Stomach smooth muscle (tissue), 2 donors: Measurements from ENCODE around the gene HBA2.
"Not testable (repeated sequence)": the region's sequence is repeated elsewhere in the genome, so short reads cannot be mapped to it uniquely, and the experiment has no call there.

Experiments
- H3K27ac ChIP-seq: one replicate; pipeline ENCODE4 v1.7.0; 2013; ENCODE audit warnings: mild to moderate bottlenecking, low read length, inconsistent platforms
- H3K27me3 ChIP-seq, 2 donors: one replicate each; pipeline ENCODE4 v1.7.0; 2013; ENCODE audit warnings: low read length in 2 of 2; ENCODE audit not compliant: insufficient read depth in 2 of 2, control insufficient read depth in 1 of 2
- H3K36me3 ChIP-seq, 2 donors: one replicate each; pipeline ENCODE4 v1.7.0; 2013; ENCODE audit warnings: low read length in 2 of 2; ENCODE audit not compliant: control insufficient read depth in 2 of 2, insufficient read depth in 2 of 2
- H3K4me1 ChIP-seq: one replicate; pipeline ENCODE4 v1.7.0; 2013; ENCODE audit warnings: low read length; ENCODE audit not compliant: control insufficient read depth, insufficient read depth
- H3K4me3 ChIP-seq, 2 donors: one replicate each; pipeline ENCODE4 v1.7.0; 2013; ENCODE audit warnings: low read length in 2 of 2
- H3K9ac ChIP-seq, 2 donors: one replicate each; pipeline ENCODE4 v1.7.0; 2013; ENCODE audit warnings: low read length in 2 of 2, mild to moderate bottlenecking in 1 of 2
- H3K9me3 ChIP-seq, 2 donors: one replicate each; pipeline ENCODE4 v1.7.0; 2013; ENCODE audit warnings: low read length in 2 of 2; ENCODE audit not compliant: control insufficient read depth in 2 of 2
- donor health status: healthy.
- donor health status: Pancreatic carcinoma.

Gene HBA2

GRCh38 chr16:166375-167121 is 6.1 kb upstream of the HBA2 start:
- Histone ChIP-seq H3K27me3 (peaks cover 40 to 51% of the 10 kb centered on the region in 2 donors), H3K9me3 (no peaks in the 10 kb centered on the region), H3K36me3 (no peaks in the 10 kb centered on the region), H3K4me1 (peaks cover 18% of the 10 kb centered on the region), H3K27ac (no peak overlapping the region), H3K4me3 (no peak overlapping the region), H3K9ac (no peak overlapping the region)

- H3K9me3 ChIP-seq: no peaks in the 10 kb centered on the region
- H3K27ac ChIP-seq: no peak overlapping the region
- no peak overlapping the region for H3K9ac ChIP-seq
- no peak overlapping the region for H3K4me3 ChIP-seq
- peaks cover 18% of the 10 kb centered on the region for H3K4me1 ChIP-seq
- H3K27me3 ChIP-seq: peaks cover 40 to 54% of the 10 kb centered on the region in 2 donors
- no peaks in the 10 kb centered on the region for H3K36me3 ChIP-seq
Observed at GRCh38 chr16:167122-167690, 5.5 kb upstream of the HBA2 start.

GRCh38 chr16:168424-168823 is 4.3 kb upstream of the HBA2 start:
- no peak overlapping the region for H3K9ac ChIP-seq
- peaks cover 18% of the 10 kb centered on the region for H3K4me1 ChIP-seq
- H3K9me3 ChIP-seq: no peaks in the 10 kb centered on the region
- no peak overlapping the region for H3K27ac ChIP-seq
- H3K4me3 ChIP-seq: no peak overlapping the region
- no peaks in the 10 kb centered on the region for H3K36me3 ChIP-seq
- H3K27me3 ChIP-seq: peaks cover 40 to 54% of the 10 kb centered on the region in 2 donors

DNA sequence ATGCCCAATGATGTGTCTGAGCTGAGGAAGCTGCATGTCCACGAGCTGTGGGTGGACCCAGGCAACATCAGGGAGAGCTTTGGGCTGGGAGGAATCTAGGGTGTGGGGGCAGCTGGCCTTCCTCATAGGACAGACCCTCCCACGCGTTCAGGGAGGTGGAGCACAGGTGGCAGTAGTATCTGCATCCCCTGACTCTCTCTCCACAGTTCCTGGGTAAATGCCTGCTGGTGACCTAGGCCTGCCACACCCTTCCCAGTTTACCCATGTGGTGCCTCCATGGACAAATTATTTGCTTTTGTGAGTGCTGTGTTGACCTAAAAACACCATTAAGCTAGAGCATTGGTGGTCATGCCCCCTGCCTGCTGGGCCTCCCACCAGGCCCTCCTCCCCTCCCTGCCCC is 3.7 kb upstream of the HBA2 start:
- H3K27me3 ChIP-seq: peaks cover 40 to 54% of the 10 kb centered on the region in 2 donors
- H3K27ac ChIP-seq: no peak overlapping the region
- no peak overlapping the region for H3K9ac ChIP-seq
- H3K9me3 ChIP-seq: no peaks in the 10 kb centered on the region
- H3K4me3 ChIP-seq: no peak overlapping the region
- no peaks in the 10 kb centered on the region for H3K36me3 ChIP-seq
- H3K4me1 ChIP-seq: peaks cover 18% of the 10 kb centered on the region

GRCh38 chr16:170088-170507 is 2.6 kb upstream of the HBA2 start:
- not testable (repeated sequence) for H3K9ac ChIP-seq, H3K4me3 ChIP-seq, H3K36me3 ChIP-seq, H3K9me3 ChIP-seq, H3K27ac ChIP-seq
- Histone ChIP-seq H3K4me1 (peaks cover 17% of the 10 kb centered on the region), H3K27me3 (peaks cover 45 to 61% of the 10 kb centered on the region in 2 donors)

GRCh38 chr16:170788-171187 is 1.9 kb upstream of the HBA2 start:
- H3K9me3 ChIP-seq: no peaks in the 10 kb centered on the region
- H3K4me3 ChIP-seq: no peak overlapping the region
- H3K27ac ChIP-seq: no peak overlapping the region
- no peaks in the 10 kb centered on the region for H3K36me3 ChIP-seq
- peaks cover 44 to 61% of the 10 kb centered on the region in 2 donors for H3K27me3 ChIP-seq
- peaks cover 10% of the 10 kb centered on the region for H3K4me1 ChIP-seq
- no peak overlapping the region for H3K9ac ChIP-seq

DNA sequence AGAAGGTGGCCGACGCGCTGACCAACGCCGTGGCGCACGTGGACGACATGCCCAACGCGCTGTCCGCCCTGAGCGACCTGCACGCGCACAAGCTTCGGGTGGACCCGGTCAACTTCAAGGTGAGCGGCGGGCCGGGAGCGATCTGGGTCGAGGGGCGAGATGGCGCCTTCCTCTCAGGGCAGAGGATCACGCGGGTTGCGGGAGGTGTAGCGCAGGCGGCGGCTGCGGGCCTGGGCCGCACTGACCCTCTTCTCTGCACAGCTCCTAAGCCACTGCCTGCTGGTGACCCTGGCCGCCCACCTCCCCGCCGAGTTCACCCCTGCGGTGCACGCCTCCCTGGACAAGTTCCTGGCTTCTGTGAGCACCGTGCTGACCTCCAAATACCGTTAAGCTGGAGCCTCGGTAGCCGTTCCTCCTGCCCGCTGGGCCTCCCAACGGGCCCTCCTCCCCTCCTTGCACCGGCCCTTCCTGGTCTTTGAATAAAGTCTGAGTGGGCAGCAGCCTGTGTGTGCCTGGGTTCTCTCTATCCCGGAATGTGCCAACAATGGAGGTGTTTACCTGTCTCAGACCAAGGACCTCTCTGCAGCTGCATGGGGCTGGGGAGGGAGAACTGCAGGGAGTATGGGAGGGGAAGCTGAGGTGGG is 657 bp downstream of the HBA2 start:
- not testable (repeated sequence) for H3K9ac ChIP-seq, H3K4me3 ChIP-seq, H3K4me1 ChIP-seq, H3K27ac ChIP-seq, H3K9me3 ChIP-seq, H3K36me3 ChIP-seq
- peaks cover 32 to 50% of the 10 kb centered on the region in 2 donors for H3K27me3 ChIP-seq

DNA sequence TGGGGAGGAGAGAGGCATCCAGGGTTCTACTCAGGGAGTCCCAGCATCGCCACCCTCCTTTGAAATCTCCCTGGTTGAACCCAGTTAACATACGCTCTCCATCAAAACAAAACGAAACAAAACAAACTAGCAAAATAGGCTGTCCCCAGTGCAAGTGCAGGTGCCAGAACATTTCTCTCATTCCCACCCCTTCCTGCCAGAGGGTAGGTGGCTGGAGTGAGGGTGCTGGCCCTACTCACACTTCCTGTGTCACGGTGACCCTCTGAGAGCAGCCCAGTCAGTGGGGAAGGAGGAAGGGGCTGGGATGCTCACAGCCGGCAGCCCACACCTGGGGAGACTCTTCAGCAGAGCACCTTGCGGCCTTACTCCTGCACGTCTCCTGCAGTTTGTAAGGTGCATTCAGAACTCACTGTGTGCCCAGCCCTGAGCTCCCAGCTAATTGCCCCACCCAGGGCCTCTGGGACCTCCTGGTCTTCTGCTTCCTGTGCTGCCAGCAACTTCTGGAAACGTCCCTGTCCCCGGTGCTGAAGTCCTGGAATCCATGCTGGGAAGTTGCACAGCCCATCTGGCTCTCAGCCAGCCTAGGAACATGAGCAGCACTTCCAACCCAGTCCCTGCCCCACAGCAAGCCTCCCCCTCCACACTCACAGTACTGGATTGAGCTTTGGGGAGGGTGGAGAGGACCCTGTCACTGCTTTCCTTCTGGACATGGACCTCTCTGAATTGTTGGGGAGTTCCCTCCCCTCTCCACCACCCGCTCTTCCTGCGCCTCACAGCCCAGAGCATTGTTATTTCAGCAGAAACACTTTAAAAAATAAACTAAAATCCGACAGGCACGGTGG is 1.5 kb downstream of the HBA2 start:
- not testable (repeated sequence) for H3K4me3 ChIP-seq, H3K9me3 ChIP-seq, H3K36me3 ChIP-seq, H3K4me1 ChIP-seq, H3K27ac ChIP-seq, H3K9ac ChIP-seq
- H3K27me3 ChIP-seq: peaks cover 25 to 50% of the 10 kb centered on the region in 2 donors

DNA sequence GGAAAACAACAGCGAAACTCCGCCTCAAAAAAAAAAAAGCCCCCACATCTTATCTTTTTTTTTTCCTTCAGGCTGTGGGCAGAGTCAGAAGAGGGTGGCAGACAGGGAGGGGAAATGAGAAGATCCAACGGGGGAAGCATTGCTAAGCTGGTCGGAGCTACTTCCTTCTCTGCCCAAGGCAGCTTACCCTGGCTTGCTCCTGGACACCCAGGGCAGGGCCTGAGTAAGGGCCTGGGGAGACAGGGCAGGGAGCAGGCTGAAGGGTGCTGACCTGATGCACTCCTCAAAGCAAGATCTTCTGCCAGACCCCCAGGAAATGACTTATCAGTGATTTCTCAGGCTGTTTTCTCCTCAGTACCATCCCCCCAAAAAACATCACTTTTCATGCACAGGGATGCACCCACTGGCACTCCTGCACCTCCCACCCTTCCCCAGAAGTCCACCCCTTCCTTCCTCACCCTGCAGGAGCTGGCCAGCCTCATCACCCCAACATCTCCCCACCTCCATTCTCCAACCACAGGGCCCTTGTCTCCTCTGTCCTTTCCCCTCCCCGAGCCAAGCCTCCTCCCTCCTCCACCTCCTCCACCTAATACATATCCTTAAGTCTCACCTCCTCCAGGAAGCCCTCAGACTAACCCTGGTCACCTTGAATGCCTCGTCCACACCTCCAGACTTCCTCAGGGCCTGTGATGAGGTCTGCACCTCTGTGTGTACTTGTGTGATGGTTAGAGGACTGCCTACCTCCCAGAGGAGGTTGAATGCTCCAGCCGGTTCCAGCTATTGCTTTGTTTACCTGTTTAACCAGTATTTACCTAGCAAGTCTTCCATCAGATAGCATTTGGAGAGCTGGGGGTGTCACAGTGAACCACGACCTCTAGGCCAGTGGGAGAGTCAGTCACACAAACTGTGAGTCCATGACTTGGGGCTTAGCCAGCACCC is 2.6 kb downstream of the HBA2 start:
- H3K9ac ChIP-seq: no peak overlapping the region
- no peaks in the 10 kb centered on the region for H3K9me3 ChIP-seq
- peaks cover 6% of the 10 kb centered on the region for H3K4me1 ChIP-seq
- no peak overlapping the region for H3K4me3 ChIP-seq
- no peaks in the 10 kb centered on the region for H3K36me3 ChIP-seq
- H3K27me3 ChIP-seq: peaks cover 33 to 53% of the 10 kb centered on the region in 2 donors
- H3K27ac ChIP-seq: no peak overlapping the region

GRCh38 chr16:176006-176405 is 3.3 kb downstream of the HBA2 start:
- peaks cover 33 to 59% of the 10 kb centered on the region in 2 donors for H3K27me3 ChIP-seq
- not testable (repeated sequence) for H3K4me3 ChIP-seq, H3K9me3 ChIP-seq, H3K36me3 ChIP-seq, H3K9ac ChIP-seq, H3K27ac ChIP-seq
- H3K4me1 ChIP-seq: peaks cover 12% of the 10 kb centered on the region
